GM12865 (cell line): Measurements from ENCODE around the gene KCNC2.

ENCODE experiments used
- DNase-seq: peaks from one replicate; pipeline ENCODE4 v3.0.0; 2010; ENCODE audit warnings: low read depth
- H3K4me3 ChIP-seq: 2 replicates; pipeline ENCODE4 v1.5.1; 2011; ENCODE audit warnings: mild to moderate bottlenecking, low read depth, low read length, control low read depth
- TF ChIP-seq, protein P1 (sequence below): IDR thresholded peaks from 2 replicates; pipeline ENCODE4 v1.5.1; 2011; ENCODE audit warnings: low read length, control low read depth, low read depth, inconsistent platforms; ENCODE audit not compliant: insufficient read depth; ENCODE audit errors: missing control alignments

Gene KCNC2

DNA sequence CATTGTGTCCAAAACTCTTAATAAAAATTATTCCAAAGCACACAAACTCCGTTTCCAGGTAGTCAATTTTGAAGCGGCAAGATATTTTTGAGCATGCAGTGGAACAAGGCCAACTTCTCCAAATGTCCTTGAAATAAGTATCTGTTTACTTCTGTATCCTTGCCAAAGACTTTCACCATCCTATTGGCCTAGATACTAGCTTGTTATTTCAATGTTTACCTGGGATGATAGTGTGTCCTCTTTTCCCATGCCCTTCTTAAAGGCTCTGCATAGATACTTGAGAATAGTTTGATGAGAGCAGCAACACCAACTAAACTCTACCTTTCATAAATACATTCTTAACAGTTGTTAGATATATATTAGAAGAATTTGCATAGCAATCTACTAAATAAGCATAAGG is 160.9 kb downstream of the KCNC2 start:
- H3K4me3 ChIP-seq, result no peak overlapping the region
- TF ChIP-seq, protein P1, sequence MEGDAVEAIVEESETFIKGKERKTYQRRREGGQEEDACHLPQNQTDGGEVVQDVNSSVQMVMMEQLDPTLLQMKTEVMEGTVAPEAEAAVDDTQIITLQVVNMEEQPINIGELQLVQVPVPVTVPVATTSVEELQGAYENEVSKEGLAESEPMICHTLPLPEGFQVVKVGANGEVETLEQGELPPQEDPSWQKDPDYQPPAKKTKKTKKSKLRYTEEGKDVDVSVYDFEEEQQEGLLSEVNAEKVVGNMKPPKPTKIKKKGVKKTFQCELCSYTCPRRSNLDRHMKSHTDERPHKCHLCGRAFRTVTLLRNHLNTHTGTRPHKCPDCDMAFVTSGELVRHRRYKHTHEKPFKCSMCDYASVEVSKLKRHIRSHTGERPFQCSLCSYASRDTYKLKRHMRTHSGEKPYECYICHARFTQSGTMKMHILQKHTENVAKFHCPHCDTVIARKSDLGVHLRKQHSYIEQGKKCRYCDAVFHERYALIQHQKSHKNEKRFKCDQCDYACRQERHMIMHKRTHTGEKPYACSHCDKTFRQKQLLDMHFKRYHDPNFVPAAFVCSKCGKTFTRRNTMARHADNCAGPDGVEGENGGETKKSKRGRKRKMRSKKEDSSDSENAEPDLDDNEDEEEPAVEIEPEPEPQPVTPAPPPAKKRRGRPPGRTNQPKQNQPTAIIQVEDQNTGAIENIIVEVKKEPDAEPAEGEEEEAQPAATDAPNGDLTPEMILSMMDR, result no peak
- no peak for DNase-seq

DNA sequence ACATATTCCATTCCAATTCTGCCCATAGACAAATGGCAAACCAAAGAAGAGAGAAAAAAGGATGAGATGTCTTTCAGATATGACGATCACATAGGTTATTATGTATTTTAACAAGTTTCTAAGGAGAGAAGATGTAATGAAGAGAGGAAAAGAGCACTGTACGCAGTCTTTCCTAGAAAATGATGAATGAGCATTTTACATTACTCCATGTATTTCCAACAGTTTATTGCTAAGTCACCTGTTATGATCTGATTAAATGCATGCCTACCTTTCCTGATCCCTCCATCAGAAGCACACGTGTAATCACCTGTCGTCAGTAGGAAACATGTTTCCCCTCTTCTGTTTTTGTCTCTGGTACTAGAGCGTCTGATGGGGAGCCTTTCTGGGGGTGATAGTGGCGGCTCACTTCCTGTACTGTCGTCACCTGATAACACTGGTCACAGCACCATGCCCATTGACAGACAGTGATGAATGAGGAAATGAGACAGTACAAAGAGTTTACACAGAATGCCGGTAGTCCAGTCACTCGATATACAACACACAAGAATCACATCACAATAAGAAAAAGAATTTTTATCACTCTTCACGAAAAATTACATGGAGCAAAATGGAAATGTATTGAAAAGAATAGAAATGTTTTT is 161.6 kb downstream of the KCNC2 start:
- TF ChIP-seq, protein P1, result no peak
- H3K4me3 ChIP-seq, result no peak overlapping the region
- no peak for DNase-seq

DNA sequence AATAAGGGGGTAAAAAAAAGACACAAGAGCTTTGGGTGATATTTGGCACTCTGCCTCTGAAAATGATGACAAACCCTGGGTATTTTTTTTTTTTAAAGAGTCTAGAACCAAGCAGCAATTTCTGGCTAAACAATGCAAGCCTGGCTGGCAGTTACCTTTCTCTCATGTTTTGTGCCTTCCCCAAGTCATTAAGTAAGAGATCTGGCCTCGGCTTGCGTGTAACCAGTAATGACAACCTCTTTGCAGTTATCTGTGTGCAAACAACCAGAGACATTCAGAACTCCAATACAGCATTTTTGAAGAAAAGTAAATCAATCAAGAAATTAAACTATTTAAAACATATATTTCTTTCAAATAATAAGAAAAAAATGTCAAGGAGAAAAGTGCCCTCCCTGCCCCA is 167.5 kb downstream of the KCNC2 start:
- no peak overlapping the region for H3K4me3 ChIP-seq
- TF ChIP-seq, protein P1, result no peak
- DNase-seq, result no peak

DNA sequence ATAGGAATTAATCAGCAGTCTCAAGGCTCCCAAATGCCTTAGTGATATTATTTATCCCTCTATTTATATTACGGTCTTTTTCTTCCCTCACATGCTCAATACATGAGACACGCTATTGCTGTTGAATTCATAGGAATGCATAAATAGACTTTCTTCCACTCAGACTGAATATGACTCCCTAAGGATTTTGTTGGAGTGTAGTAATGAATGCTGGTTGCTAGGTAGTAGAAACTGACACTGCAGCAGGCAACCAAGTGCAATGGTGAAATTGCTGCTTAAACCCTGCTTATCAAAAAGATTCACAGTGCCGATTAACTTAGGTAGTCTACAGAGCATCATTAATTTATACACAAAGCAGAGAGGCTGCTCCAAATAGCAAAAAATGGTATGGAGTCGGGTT is 168.2 kb downstream of the KCNC2 start:
- no peak for DNase-seq
- TF ChIP-seq, protein P1, result no peak
- no peak overlapping the region for H3K4me3 ChIP-seq

DNA sequence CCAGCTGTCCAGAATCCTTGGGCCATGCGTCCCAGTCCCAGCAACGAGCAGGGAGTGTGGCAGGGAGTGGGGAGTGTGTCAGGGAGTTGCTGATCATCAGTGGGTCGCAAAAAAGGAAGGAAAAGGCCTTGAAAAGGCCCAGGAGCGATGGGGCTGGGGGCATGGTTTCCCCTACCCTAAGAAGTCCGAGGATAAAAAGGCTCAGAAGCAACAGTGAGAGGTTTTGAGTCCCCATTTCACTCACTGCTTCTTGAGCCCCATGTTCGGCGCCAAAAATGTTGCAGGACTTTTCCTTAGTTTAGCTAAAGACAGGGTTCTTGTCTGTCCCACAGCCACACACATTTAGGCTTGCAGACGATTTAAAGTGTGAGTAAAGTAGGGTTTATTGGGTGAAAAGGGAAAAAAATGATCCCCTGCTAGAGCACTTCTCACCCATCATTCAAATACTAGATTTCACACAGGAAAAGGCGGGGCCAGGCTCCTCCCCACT is 189.5 kb downstream of the KCNC2 start:
- DNase-seq, result no peak
- TF ChIP-seq, protein P1, result no peak
- H3K4me3 ChIP-seq, result no peak overlapping the region

DNA sequence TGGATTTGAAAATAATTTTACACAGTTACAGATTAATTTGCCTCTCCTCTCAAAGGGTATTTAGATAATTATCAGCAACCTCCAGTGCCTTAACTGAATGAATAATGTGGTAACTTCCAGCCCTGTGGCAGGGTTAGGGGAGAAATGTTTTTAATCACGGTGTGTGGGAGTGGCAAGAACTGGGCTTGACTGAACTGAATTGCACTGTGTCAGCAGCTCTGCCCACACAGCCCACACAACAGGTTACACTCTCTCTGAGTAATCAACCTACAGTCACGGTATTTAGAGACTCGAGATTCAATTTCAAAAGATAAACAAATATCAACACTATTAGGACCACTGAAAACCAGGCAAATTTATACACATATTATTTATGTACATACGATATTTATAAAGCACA is 198.5 kb downstream of the KCNC2 start:
- TF ChIP-seq, protein P1, result no peak
- DNase-seq, result no peak

DNA sequence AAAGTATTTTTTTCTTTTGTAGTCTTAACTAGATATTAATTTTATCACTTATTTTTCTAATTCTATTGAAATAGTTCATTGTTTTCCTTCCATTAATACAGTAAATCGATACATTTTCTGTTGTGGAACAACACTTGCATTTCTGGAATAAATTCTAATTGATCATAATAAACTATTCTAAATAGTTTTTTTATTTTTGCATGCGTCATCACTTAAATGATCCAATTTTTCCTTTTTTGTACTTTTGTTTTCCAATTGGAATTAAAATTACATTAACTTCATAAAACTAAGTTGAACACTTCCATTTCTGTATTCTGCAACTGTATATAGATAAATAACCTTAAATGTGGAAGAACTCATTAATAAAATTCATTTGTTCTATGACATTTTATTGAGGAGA is 202.5 kb downstream of the KCNC2 start:
- TF ChIP-seq, protein P1, result no peak

More for the DNA sequence above, 198.5 kb downstream of the KCNC2 start:
- no peak overlapping the region for H3K4me3 ChIP-seq

More for the DNA sequence above, 202.5 kb downstream of the KCNC2 start:
- H3K4me3 ChIP-seq, result no peak overlapping the region
- DNase-seq, result no peak
